Osteoblast (primary cell): ENCODE results near the gene TGM4. TPM values are rescaled to one million over a fixed set of nuclear protein-coding genes. Genes with fewer than 3 reads are reported as not detected.
"Not testable (repeated sequence)": the region's sequence is repeated elsewhere in the genome, so short reads cannot be mapped to it uniquely, and the experiment has no call there.

ENCODE experiments used
- DNase-seq: peaks from one replicate; pipeline ENCODE4 v3.0.0; 2011; ENCODE audit warnings: low spot score, mixed read lengths; ENCODE audit not compliant: insufficient read length; ENCODE audit errors: missing footprints
- H2AFZ ChIP-seq: 2 replicates; pipeline ENCODE4 v1.6.0; 2011; ENCODE audit warnings: mild to moderate bottlenecking, low read length
- H3K27ac ChIP-seq: 2 replicates; pipeline ENCODE4 v1.5.1; 2011; ENCODE audit warnings: mild to moderate bottlenecking, low read depth, low read length, moderate library complexity
- H3K27me3 ChIP-seq: 2 replicates; pipeline ENCODE4 v1.6.0; 2012; ENCODE audit warnings: mild to moderate bottlenecking, control low read depth, inconsistent platforms, low read length, moderate library complexity; ENCODE audit not compliant: insufficient read depth
- H3K36me3 ChIP-seq: 2 replicates; pipeline ENCODE4 v1.5.1; 2011; ENCODE audit warnings: mild to moderate bottlenecking, low read length, control low read depth, moderate library complexity; ENCODE audit not compliant: insufficient read depth
- H3K4me1 ChIP-seq: 2 replicates; pipeline ENCODE4 v1.5.1; 2011; ENCODE audit warnings: mild to moderate bottlenecking, low read length, control low read depth, moderate library complexity; ENCODE audit not compliant: insufficient read depth
- H3K4me2 ChIP-seq: 2 replicates; pipeline ENCODE4 v1.6.0; 2011; ENCODE audit warnings: mild to moderate bottlenecking, low read length; ENCODE audit not compliant: insufficient read depth
- H3K4me3 ChIP-seq: fragments of 200-600 bp; sonication (generic); 3 replicates; pipeline ENCODE4 v1.5.1; 2012; ENCODE audit warnings: mild to moderate bottlenecking, low read length, inconsistent platforms; ENCODE audit not compliant: insufficient read depth
- H3K79me2 ChIP-seq: 2 replicates; pipeline ENCODE4 v1.6.0; 2012; ENCODE audit warnings: mild to moderate bottlenecking, low read length, control low read depth, inconsistent platforms; ENCODE audit not compliant: insufficient read depth
- H3K9me3 ChIP-seq: 2 replicates; pipeline ENCODE4 v1.5.1; 2011; ENCODE audit warnings: low read depth, low read length, control low read depth
- H4K20me1 ChIP-seq: 2 replicates; pipeline ENCODE4 v1.6.0; 2012; ENCODE audit warnings: mild to moderate bottlenecking, low read length, control low read depth; ENCODE audit not compliant: insufficient read depth
- total RNA-seq: library from RNA; depleted of rRNA; stranded (reverse); fragments of >200 nt; gene quantifications from 2 replicates; pipeline ENCODE4 v1.2.3, GENCODE V29; 2012
- TF ChIP-seq, protein P1 (sequence below): IDR thresholded peaks from 2 replicates; pipeline ENCODE4 v1.5.1; 2011; ENCODE audit warnings: mild to moderate bottlenecking, low read depth, low read length, moderate library complexity; ENCODE audit errors: extremely low read depth

Gene TGM4
- total RNA-seq, 1 donor: not detected

GRCh38 chr3:44948239-44948638, 73.8 kb downstream of the TGM4 start:
- no peaks in the 10 kb centered on the region for H3K27me3 ChIP-seq
- H3K4me2 ChIP-seq: no peak overlapping the region
- H3K27ac ChIP-seq: no peak overlapping the region
- H3K4me1 ChIP-seq: no peaks in the 10 kb centered on the region
- peaks cover 30% of the 10 kb centered on the region for H4K20me1 ChIP-seq
- no peak overlapping the region for H2AFZ ChIP-seq
- TF ChIP-seq, protein P1, sequence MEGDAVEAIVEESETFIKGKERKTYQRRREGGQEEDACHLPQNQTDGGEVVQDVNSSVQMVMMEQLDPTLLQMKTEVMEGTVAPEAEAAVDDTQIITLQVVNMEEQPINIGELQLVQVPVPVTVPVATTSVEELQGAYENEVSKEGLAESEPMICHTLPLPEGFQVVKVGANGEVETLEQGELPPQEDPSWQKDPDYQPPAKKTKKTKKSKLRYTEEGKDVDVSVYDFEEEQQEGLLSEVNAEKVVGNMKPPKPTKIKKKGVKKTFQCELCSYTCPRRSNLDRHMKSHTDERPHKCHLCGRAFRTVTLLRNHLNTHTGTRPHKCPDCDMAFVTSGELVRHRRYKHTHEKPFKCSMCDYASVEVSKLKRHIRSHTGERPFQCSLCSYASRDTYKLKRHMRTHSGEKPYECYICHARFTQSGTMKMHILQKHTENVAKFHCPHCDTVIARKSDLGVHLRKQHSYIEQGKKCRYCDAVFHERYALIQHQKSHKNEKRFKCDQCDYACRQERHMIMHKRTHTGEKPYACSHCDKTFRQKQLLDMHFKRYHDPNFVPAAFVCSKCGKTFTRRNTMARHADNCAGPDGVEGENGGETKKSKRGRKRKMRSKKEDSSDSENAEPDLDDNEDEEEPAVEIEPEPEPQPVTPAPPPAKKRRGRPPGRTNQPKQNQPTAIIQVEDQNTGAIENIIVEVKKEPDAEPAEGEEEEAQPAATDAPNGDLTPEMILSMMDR: no peak
- H3K36me3 ChIP-seq: peaks cover 4% of the 10 kb centered on the region
- H3K9me3 ChIP-seq: no peaks in the 10 kb centered on the region
- DNase-seq: no peak
- H3K79me2 ChIP-seq: peaks cover 7% of the 10 kb centered on the region
- no peak overlapping the region for H3K4me3 ChIP-seq

DNA sequence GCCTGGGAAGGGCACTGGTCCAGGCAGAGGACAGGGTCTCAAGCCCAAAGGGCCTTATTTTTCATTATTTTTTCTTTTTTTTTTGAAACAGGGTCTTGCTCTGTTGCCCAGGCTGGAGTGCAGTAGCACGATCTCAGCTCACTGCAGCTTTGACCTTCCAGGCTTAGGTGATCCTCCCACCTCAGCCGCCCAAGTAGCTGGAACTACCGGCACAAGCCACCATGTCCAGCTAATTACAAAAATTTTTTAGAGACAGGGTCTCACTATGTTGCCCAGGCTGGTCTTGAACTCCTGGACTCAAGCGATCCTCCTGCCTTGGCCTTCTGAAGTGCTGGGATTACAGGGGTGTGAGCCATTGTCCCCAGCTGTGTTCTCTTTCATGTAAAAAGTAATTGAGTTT, 75.4 kb downstream of the TGM4 start:
- H3K27me3 ChIP-seq, H2AFZ ChIP-seq, H3K4me3 ChIP-seq, H3K4me1 ChIP-seq, H3K36me3 ChIP-seq, DNase-seq, H3K9me3 ChIP-seq, H3K27ac ChIP-seq, H3K4me2 ChIP-seq: not testable (repeated sequence)
- Histone ChIP-seq H4K20me1 (peaks cover 35% of the 10 kb centered on the region), H3K79me2 (peaks cover 17% of the 10 kb centered on the region)

GRCh38 chr3:44950275-44950734, 75.9 kb downstream of the TGM4 start:
- no peaks in the 10 kb centered on the region for H3K27me3 ChIP-seq
- no peak for DNase-seq
- no peak overlapping the region for H3K27ac ChIP-seq
- no peak overlapping the region for H3K4me3 ChIP-seq
- H3K79me2 ChIP-seq: peaks cover 17% of the 10 kb centered on the region
- H3K4me1 ChIP-seq: no peaks in the 10 kb centered on the region
- H3K9me3 ChIP-seq: no peaks in the 10 kb centered on the region
- H2AFZ ChIP-seq: no peak overlapping the region
- H3K4me2 ChIP-seq: no peak overlapping the region
- no peaks in the 10 kb centered on the region for H3K36me3 ChIP-seq
- TF ChIP-seq, protein P1: no peak
- peaks cover 38% of the 10 kb centered on the region for H4K20me1 ChIP-seq

DNA sequence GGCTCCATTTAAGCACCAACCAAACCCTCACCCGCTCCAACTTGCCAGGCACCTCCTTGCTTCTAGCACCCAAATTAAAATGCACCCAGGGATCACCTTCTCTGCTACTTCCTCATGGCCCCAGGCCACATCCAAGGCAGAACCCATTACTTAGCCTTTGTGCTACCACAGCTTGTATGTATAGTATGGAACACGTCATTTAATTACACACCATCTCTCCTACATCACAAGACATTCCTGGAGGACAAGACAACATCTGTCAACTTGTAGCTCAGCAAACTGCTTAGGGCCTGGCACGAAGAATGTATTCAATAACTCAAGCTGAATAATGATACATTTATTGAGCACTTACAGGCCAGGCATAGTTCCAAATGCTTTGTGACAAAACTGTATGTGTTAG, 78.3 kb downstream of the TGM4 start:
- Histone ChIP-seq H2AFZ (no peak overlapping the region), H3K9me3 (no peaks in the 10 kb centered on the region), H3K27me3 (no peaks in the 10 kb centered on the region), H3K27ac (no peak overlapping the region), H3K4me1 (no peaks in the 10 kb centered on the region), H4K20me1 (peaks cover 35% of the 10 kb centered on the region), H3K36me3 (no peaks in the 10 kb centered on the region), H3K4me3 (no peak overlapping the region), H3K79me2 (peaks cover 29% of the 10 kb centered on the region), H3K4me2 (no peak overlapping the region)
- DNase-seq: no peak
- TF ChIP-seq, protein P1: no peak
